ENCODE measurements around the gene SH3PXD2B. TPM values are rescaled to one million over a fixed set of nuclear protein-coding genes. Genes with fewer than 3 reads are reported as not detected.

The SH3PXD2B gene
- total RNA-seq, 4 donors from 2014 or later = 27.8 to 52.6 (median 44.4) TPM

GRCh38 chr5:172488221-172488620 is 33.9 kb upstream of the SH3PXD2B start:
- no peak for TF ChIP-seq CTCF (IDR thresholded peaks at IDR 0.05)
- no peak for TF ChIP-seq EP300 (IDR thresholded peaks at IDR 0.05)
- TF ChIP-seq POLR2A (IDR thresholded peaks at IDR 0.05) = no peak
- DNase-seq (ENCODE audit: low spot score in 2 of 2) = no peak

GRCh38 chr5:172487671-172488070 is 33.3 kb upstream of the SH3PXD2B start:
- TF ChIP-seq EP300 (IDR thresholded peaks at IDR 0.05) = no peak
- no peak for TF ChIP-seq POLR2A (IDR thresholded peaks at IDR 0.05)
- no peak for TF ChIP-seq CTCF (IDR thresholded peaks at IDR 0.05)
- Histone ChIP-seq H3K36me3 (no peaks in the 10 kb centered on the region), H3K4me1 (no peaks in the 10 kb centered on the region), H3K27ac (peak overlapping the region in 2 of 4 donors; percentile 26 to 50), H3K27me3 (no peaks in the 10 kb centered on the region), H3K4me3 (no peak overlapping the region), H3K9me3 (no peaks in the 10 kb centered on the region)
- DNase-seq (ENCODE audit: low spot score in 2 of 2) = no peak
- WGBS, 2 donors = 69 to 71% methylated on average over 9 of the region's 9 CpGs

More at GRCh38 chr5:172488221-172488620, 33.9 kb upstream of the SH3PXD2B start:
- Histone ChIP-seq H3K36me3 (no peaks in the 10 kb centered on the region), H3K4me1 (no peaks in the 10 kb centered on the region), H3K27ac (peak overlapping the region in 2 of 4 donors; percentile 26 to 50), H3K4me3 (no peak overlapping the region), H3K27me3 (no peaks in the 10 kb centered on the region), H3K9me3 (no peaks in the 10 kb centered on the region)
- 79 to 86% methylated on average over 14 of the region's 14 CpGs for WGBS, 2 donors

- Histone ChIP-seq H3K4me3 (no peak overlapping the region), H3K27me3 (no peaks in the 10 kb centered on the region), H3K27ac (peak overlapping the region in 1 of 4 donors; percentile 50), H3K4me1 (peaks cover 0 to 5% (median 0%) of the 10 kb centered on the region in 4 donors), H3K9me3 (no peaks in the 10 kb centered on the region), H3K36me3 (no peaks in the 10 kb centered on the region)
- no peak for DNase-seq (ENCODE audit: low spot score in 2 of 2)
- TF ChIP-seq CTCF (IDR thresholded peaks at IDR 0.05) (no peak), EP300 (IDR thresholded peaks at IDR 0.05) (no peak), POLR2A (IDR thresholded peaks at IDR 0.05) (no peak)
- 88 to 89% methylated on average over 5 of the region's 5 CpGs for WGBS, 2 donors
Measured at GRCh38 chr5:172486912-172487311, 32.6 kb upstream of the SH3PXD2B start.

GRCh38 chr5:172486451-172486850 is 32.1 kb upstream of the SH3PXD2B start:
- H3K36me3 ChIP-seq = no peaks in the 10 kb centered on the region
- no peak overlapping the region for H3K4me3 ChIP-seq
- WGBS, 2 donors = 72 to 81% methylated on average over 10 to 12 of the region's 12 CpGs
- H3K27me3 ChIP-seq = no peaks in the 10 kb centered on the region
- DNase-seq (ENCODE audit: low spot score in 2 of 2) = no peak
- peak overlapping the region in 1 of 4 donors; percentile 50 for H3K27ac ChIP-seq
- peaks cover 0 to 5% (median 0%) of the 10 kb centered on the region in 4 donors for H3K4me1 ChIP-seq
- H3K9me3 ChIP-seq = no peaks in the 10 kb centered on the region
- no peak for TF ChIP-seq POLR2A (IDR thresholded peaks at IDR 0.05)
- no peak for TF ChIP-seq CTCF (IDR thresholded peaks at IDR 0.05)
- TF ChIP-seq EP300 (IDR thresholded peaks at IDR 0.05) = no peak

GRCh38 chr5:172485511-172486202 is 31.3 kb upstream of the SH3PXD2B start:
- Histone ChIP-seq H3K9me3 (no peaks in the 10 kb centered on the region), H3K27ac (peak overlapping the region in 1 of 4 donors; percentile 0), H3K4me1 (peaks cover 0 to 5% (median 0%) of the 10 kb centered on the region in 4 donors), H3K27me3 (no peaks in the 10 kb centered on the region), H3K4me3 (no peak overlapping the region), H3K36me3 (no peaks in the 10 kb centered on the region)
- DNase-seq (ENCODE audit: low spot score in 2 of 2) = no peak
- TF ChIP-seq CTCF (IDR thresholded peaks at IDR 0.05) = no peak
- WGBS, 2 donors = 81 to 88% methylated on average over 3 of the region's 3 CpGs

Measured in tibial nerve (tissue), 4 donors.